ENCODE data around the gene TEX10.
"Not testable (repeated sequence)": the region's sequence is repeated elsewhere in the genome, so short reads cannot be mapped to it uniquely, and the experiment has no call there.

The TEX10 gene

DNA sequence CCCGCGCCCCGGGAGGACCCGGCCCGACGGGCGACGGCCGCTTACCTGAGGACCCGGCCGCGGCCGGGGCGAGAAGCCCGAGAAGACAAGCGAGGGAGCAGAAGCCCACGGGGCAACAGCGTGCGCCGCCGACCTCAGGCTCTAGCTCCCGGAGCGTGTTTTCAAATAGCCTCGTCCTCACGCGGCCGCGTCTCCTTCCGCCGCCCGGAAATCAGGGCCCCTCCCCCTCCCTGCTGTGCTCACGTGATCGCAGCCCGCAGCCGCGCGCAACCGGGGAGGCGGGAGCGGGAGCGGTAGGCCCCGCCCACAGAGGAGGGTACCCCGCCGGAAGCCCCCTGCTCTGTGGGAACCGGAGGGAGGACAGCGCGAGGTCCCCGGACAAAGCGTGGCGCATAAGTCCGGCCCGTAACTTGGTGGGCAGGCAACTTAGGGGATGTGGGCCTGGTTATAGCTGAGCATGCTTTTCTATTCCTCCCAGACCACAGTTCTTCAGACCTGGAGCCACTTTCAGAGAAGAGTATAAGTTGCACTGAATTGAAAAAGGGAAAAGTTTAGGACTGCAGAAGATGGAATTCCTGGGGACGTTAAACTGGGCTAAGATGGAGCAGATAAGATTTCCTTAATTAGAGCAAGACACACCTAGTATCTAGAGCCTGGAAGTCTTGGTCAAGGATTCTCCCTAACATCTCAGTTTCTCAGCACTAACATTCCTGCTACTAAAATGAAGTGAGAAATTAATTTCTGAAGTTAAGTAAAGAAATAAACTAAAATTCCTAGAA lies at the start of gene TEX10:
TEX10 (minus strand) TSS at position 216 of the 779 bp plus-strand sequence. CDS start 3,579 bp downstream, outside the sequence.
- DNase-seq, result peak; percentile 94

- no peak for DNase-seq
Measured at GRCh38 chr9:100401042-100401441, 48.3 kb upstream of the TEX10 start.

- DNase-seq, result no peak
Measured at GRCh38 chr9:100397529-100398266, 45.0 kb upstream of the TEX10 start.

- no peak for DNase-seq
Measured at GRCh38 chr9:100396769-100397168, 44.0 kb upstream of the TEX10 start.

DNA sequence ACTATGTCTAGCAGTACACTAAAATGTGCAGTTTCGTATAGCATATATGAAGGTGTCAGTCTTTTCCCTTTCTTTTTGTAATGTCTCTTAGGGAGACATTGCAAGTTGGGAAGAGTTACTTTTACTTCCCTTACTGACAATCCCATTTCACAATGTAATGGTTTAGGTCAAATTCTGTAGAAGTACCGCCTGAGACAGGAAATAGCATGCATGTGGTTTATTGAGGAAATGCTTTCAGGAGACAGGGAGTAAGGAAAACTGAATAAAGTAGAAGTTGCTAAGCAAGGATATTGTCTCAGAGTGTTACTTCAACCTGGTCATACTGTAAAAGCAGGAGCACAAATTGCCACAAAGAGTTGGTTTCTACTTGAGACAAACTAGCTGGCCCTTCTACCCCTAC lies 42.1 kb upstream of the TEX10 start:
- no peak for DNase-seq

- DNase-seq, result no peak
Measured at GRCh38 chr9:100394032-100394695, 41.4 kb upstream of the TEX10 start.

- DNase-seq, result not testable (repeated sequence)
Measured at GRCh38 chr9:100392989-100393388, 40.2 kb upstream of the TEX10 start.

- DNase-seq, result no peak
Measured at GRCh38 chr9:100379862-100380261, 27.1 kb upstream of the TEX10 start.

GRCh38 chr9:100377015-100377414 lies 24.3 kb upstream of the TEX10 start:
- no peak for DNase-seq

GRCh38 chr9:100375658-100376057 lies 22.9 kb upstream of the TEX10 start:
- no peak for DNase-seq

GRCh38 chr9:100372648-100373047 lies 19.9 kb upstream of the TEX10 start:
- DNase-seq, result no peak

DNA sequence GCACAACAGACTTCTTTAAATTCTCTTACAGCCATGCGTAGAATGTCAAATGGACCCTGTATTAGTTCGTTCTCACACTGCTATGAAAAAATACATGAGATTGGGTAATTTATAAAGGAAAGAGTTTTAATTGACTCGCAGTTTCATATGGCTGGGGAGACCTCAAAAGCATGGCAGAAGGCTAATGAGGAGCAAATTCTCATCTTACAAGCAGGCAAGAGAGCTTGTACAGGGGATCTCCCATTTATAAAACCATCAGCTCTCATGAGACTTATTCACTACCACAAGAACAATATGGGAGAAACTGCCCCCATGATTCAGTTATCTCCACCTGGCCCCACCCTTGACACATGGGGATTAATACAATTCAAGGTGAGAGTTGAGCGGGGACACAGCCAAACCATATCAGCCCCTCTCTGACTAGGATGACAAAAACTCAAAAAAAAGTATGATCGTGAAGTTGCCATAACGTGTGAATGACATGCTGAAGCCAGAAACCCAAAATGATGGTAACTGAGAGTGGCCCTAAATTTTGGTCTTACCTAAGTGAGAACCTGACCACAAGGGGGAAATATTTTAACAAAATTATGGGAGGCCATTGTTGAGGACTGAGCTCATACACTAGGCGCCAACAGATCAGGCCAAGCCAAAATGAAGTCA lies 17.5 kb upstream of the TEX10 start:
- no peak for DNase-seq

GRCh38 chr9:100368672-100369071 lies 15.9 kb upstream of the TEX10 start:
- DNase-seq, result no peak

- DNase-seq, result no peak
Measured at GRCh38 chr9:100366121-100366520, 13.4 kb upstream of the TEX10 start.

DNA sequence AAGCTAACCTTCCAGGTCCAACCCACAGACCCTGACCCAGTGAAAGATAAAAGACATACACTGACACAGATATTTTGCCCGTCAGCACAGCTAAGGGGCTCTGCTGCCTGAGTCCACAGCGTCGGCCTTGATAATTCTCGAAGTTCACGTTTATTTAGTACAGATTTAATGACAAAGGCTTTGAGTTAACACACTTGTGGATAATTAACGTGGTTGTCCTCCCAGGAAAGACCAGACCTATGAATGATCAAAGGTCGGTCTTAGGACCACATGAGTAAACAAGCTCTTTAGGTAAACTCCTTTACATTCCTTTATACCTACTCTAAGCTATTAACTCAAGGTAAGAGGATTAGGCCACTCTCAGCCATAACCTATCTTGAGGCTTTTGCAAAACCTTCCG lies 11.3 kb upstream of the TEX10 start:
- DNase-seq, result no peak

- DNase-seq, result no peak
Measured at GRCh38 chr9:100359057-100359456, 6.3 kb upstream of the TEX10 start.

DNA sequence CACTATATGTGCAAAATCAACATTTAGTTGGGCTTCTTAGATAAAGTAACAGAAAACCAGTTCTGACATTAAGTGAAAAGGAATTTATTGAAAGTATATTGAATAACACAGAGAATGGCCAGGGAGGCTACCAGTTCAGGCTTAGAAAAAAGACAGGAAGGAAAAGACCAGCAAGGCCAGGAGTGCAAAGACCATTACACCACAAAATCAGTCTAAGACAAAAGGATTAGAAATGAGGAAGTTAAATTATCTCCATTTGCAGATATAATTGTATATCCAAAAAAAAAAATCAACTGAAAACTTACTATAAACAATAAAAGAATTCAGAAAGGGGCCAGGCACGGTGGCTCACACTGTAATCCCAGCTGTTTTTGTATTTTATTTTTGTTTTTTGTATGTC lies 4.8 kb upstream of the TEX10 start:
- DNase-seq, result no peak

- DNase-seq, result no peak
Measured at GRCh38 chr9:100355561-100355960, 2.8 kb upstream of the TEX10 start.

GRCh38 chr9:100354121-100354800 lies 1.5 kb upstream of the TEX10 start:
- DNase-seq, result no peak

GRCh38 chr9:100352201-100352726 lies 478 bp downstream of the TEX10 start:
- peak; percentile 81 for DNase-seq

DNA sequence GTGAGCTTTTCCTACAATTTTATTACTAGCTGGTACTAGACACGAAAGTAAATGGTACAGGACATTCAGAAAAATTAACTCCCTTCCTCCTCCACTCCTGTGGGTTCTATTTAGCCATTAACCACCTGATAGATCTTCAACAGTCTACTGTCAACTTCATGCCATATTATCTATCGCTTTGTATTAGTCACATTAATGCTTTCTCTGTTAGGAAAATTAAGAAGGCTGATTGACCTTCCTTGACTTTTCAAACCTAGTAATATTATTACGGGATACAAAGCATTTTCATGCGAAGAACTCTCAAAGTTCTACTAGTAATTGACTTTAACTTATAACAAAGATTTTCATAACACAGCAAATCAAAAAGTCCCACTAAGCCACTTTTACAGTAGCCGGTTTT lies 1.2 kb downstream of the TEX10 start:
- DNase-seq, result no peak

GRCh38 chr9:100350188-100350587 lies 2.6 kb downstream of the TEX10 start:
- DNase-seq, result no peak
